ENCODE measurements around the gene SLC35F1.

The SLC35F1 gene

DNA sequence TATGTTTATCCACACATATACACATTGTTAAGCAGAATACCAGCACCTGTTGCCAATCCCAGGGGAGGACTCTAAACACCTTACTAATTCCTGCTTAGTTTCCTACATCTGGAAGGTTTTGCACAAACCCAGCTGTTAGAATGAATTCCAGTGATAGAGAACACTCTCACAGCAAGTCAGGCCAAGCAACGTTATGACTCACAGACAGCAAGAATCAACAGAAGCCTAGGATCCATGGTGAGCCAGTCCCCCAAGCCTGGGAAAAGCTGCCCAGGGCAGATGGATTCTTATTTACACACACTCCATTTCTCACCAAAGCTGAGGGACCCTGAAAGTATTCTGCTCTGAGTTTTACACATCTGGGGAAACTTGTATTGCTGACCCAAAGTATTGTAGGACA, 291.7 kb downstream of the SLC35F1 start:
- DNase-seq (ENCODE audit: low read depth), result no peak

DNA sequence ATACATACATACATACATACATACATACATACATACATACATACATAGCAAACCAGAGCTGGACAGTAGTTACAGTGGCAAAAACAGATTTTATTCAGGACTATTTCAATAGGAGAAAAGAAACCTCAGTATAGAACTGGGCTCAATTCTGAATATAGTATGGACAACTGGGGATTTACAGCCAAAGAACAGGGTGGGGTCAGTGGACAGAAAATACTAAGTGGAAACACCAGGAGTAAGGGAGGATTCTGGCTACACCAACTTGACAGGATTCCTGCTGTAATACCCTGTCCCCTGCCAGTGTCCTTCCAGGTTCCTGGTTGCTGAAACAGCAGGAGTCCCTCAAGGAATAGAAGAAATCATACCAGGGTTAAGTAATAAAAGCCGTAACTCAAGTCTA, 293.1 kb downstream of the SLC35F1 start:
- DNase-seq (ENCODE audit: low read depth), result no peak

DNA sequence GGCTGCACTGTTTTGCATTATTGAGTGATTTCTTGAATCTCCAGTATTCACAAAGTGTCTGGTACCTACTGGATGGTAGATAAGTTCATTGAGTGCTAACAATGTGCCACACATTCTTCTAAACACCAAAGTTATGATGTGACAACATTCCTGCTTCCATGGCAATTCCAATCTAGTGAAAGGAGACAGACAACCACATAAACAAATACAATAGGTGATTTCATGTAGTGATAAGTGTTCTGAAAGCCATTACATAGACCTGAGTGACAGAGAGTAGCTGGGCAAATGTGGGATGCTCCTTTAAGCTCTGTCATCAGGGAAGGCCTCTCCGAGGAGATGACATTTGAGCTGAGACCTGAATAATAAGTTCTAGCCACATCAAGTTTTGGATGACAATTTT, 295.5 kb downstream of the SLC35F1 start:
- no peak for DNase-seq (ENCODE audit: low read depth)

DNA sequence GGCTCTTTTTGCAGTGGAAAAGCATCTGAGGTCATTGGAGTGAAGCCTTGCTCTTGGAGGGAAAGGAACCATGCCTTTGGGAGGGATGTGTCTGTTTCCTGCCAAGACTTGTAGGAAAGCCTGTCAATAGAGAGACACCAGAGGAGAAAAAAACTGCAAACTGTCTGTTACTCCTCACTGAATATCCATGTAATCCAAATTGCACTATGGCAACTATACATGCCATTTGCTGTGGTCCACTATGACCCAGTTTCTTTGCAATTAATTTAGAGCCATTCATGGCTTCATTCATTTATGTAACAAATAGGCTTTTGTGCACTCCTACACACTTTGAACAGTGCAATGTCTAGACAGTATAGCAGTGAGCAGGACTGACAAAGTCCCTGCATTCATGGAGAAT, 296.5 kb downstream of the SLC35F1 start:
- no peak for DNase-seq (ENCODE audit: low read depth)

DNA sequence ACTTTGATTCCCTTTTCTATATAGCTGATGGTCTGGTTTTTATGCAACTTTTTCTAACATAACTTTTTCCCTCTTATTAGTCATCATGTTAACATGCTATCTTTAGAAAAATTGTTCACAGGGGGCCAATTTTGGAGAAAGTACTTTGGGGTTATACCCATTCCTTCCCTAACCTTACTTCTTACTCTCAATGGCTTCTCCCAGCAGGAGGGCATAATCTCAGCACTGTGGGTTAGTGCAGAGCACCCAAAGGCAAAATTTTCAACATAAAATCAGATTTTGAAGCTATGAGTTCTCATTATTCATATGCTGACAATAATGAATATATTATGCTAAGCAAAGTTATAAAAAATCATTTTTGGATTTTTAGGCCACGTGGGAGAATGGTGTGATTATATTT, 299.2 kb downstream of the SLC35F1 start:
- no peak for DNase-seq (ENCODE audit: low read depth)

DNA sequence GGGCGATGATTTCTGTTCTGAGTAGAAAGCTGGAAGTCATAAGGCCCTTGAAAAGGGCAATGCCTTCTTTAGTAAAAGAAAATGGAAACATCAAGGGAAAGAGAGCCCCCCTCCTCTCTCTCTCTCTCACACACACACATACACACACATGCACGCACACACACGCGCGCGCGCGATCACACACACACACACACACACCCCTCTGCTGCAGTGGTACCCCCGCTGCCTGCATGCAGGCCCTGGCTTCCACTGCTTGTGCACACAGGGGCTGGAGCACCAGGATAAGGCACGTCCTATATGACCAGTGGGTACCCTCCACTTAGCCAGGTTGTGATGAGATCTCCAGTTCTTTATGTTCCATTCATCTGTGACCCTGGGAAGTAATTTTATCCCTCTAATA, 300.9 kb downstream of the SLC35F1 start:
- DNase-seq (ENCODE audit: low read depth), result no peak

DNA sequence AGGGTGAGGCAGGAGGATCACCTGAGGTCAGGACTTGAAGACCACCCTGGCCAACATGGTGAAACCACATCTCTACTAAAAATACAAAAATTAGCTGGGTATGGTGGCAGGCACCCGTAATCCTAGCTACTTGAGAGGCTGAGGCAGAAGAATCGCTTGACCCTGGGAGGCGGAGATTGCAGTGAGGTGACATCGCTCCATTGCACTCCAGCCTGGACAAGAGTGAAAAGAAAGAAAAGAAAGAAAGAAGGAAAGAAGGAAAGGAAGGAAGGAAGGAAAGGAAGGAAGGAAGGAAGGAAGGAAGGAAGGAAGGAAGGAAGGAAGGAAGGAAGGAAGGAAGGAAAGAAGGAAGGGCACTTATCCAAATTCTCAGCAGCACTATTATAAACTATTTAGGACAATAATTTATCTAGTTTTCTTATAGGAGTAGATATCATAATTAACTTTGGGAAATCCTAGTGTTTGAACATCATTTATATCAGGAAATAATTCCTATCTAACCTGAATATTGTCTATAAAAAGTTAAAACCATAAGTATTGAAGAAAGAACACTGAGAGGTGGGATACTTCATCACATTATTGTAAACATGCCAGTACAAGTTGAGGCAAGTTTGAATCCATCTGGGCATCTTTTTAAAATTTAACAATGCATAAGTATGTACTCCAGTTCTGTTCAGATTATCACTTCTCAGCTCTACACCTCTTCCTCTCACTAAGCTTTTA, 305.5 kb downstream of the SLC35F1 start:
- DNase-seq (ENCODE audit: low read depth), result no peak

DNA sequence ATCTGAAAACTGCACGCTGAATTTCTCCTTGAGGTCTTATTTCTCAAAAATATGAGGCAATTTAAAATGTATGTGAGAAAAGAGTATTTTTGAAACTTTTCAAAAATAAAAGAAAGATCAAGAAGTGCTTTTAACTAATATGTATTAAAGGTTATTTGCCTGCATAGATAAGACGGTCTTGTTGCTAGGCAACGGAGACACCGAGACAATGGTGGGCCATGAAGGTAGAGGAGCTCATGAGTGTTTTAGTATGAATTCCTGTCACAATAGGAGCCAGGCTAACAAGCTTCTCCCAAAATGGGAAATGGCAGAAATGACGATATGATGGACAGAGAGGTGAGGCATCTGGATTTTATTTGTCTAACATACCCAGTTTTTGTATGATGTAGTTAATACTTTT, 308.2 kb downstream of the SLC35F1 start:
- DNase-seq (ENCODE audit: low read depth), result no peak

DNA sequence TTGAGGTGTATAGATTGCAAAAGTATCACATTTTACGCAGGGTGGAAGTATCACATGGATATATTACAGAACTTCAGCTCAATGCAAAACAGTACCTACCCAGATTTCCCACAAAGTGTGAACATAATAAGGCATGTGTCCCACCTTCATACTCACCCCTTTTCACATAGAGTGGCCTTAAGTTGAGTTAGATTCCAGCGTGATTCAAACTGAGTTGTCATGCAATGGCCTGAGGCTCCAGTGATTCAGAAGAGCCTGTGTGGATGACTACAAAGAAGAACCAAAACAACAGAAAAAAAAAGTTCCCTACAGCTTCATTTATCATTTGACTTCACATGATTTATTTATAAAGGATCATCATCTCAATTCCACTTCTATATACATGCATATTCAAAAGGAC, 309.7 kb downstream of the SLC35F1 start:
- no peak for DNase-seq (ENCODE audit: low read depth)

DNA sequence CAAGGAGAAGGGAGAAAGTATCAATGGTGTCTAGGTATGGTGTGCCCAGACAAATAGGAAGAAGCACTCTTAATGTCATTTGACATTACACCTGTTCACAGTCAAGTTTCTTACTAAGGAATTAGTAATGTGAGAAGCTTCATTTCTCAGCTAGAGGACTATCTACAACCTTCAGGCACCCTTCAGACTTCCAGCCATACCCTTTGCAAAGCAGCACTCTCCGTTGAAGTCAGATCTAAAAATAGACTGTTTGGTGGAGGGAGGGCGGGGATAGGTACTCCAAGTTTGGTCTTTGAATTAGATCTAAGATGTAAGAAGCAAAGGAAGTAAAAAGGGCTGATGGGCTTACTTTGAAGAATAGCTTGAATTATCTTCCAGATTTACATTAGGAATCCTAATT, 311.1 kb downstream of the SLC35F1 start:
- DNase-seq (ENCODE audit: low read depth), result no peak

DNA sequence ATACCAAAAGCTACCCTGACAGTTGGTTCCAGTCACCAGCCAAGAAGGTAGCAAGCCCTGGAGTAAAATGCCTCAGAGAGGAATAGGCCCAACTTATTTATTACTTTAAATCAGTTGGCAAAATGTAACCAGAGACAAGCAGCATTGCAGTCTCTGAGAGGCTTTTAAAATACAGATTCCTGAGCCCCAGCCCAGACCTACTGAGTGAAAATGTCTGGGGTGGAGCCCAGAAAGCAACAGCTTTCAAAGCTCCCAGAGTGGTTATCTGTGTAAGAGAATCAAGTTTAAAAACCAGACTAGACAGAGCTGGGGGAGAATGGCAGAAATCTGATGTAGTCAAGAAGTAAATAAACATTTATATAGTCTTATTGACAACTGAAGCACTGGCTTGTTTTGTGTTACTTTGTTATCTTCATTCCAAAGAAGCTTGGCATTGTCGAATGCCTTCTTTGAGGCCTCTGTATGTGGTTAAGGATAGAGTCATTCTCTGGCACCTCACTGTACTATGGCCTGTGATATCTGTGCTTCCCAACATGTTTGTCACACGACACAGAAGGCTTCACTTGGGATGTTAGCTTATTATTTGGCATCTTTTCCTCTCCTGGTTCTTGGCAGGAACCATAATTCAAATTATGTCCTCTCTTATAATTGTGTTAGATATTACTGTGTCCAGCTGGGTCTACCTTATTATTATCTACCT, 313.5 kb downstream of the SLC35F1 start:
- no peak for DNase-seq (ENCODE audit: low read depth)

DNA sequence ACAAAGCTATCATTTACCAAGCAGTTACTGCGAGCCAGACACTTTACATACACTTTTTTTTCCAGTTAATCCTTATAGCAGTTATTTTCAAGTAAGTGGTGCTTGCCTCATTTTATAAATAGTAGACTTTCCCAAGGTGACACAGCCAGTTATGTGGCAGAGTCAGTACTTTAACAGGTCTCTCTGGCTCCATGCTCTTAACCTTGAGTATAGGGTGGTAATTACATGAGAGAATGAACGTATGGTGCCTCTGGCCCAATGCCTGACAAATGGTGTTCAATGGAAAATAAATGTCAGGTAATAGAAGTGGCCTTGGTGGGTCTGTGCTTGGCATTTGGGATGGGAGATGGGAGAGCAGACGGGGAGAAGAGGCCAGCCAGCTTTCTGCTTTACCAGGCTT, 316.3 kb downstream of the SLC35F1 start:
- no peak for DNase-seq (ENCODE audit: low read depth)

DNA sequence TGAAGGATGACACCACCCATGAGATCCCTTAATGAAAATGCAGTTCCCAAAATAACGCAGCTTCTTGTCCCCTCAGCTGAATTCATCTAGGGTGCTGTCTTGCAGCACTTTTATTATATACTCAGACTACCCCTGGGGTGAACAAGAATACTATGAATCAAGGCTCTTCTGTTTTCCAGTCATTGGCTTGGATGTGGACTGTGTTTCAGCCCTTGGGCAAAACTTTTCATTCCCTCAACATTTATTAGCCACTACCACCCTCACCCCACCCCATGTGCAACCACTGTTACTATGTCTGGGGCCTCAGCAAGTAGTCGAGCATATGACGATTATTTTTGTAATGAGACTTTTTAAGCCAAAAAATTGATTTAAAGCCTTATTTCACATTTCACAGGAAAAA, 321.8 kb downstream of the SLC35F1 start:
- no peak for DNase-seq (ENCODE audit: low read depth)

DNA sequence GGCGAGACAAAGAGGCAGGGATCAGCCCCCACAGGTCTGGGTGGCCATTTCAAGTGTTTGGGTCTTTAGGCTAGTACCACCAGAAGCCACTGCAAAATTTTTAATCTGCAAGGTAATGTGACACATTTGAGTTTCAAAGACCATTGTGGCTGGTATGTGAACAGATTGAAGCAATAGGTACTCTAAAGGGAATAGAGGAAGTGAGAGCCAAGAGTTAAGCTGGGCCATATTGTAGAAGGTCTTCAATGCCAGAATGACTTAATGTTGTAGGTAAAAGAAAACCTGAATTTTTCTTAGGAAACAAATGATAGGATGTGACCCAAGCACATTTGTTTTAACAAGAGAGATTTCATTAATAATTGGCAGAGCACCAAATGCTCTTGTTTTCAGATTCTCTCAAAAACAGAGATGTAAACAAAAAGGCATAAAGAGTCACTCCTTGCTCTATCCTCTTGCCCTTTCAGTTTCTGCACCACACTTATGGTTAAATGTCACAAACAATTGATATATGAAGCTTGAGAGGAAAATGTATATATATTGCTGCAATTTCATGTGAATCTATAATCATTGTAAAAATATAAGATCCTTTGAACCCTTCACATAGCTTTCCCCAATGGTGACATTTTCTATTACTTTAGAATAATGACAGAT, 333.9 kb downstream of the SLC35F1 start:
- DNase-seq (ENCODE audit: low read depth), result no peak

DNA sequence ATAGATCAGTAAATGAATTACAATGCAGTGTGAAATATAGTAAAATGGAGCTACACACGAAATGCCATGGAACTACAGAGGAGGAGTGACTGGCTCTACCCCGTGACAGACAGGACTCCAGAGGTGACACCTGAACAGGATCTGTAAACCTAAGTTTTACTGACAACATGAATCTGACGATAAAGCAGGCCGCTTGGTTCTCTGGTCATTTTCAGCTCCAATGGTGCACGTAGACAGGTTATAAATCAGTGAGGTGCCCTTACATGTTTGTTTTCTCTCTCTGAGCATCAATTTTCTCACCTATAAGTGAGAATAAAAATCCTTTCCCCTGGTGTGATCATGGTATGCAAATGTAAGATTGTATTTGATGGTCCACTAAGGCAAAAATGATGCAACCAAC, 339.3 kb downstream of the SLC35F1 start:
- DNase-seq (ENCODE audit: low read depth), result no peak

DNA sequence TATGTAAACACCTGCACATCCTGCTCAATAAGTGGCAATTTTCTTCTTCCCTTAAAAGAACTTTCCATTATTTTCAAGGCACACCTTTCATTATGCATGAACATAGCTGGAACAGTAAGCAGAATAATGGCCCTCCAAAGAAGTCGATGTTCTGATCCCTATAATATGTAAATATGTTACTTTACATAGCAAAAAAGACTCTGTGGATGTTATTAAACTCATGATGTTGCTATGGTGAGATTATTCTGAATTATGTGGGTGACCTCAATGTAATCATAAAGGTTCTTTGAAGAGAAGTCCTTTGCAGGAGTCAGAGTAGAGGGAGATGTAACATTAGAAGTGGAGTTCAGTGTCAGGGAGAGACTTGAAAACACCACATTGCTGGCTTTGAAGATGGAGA, 341.1 kb downstream of the SLC35F1 start:
- no peak for DNase-seq (ENCODE audit: low read depth)

DNA sequence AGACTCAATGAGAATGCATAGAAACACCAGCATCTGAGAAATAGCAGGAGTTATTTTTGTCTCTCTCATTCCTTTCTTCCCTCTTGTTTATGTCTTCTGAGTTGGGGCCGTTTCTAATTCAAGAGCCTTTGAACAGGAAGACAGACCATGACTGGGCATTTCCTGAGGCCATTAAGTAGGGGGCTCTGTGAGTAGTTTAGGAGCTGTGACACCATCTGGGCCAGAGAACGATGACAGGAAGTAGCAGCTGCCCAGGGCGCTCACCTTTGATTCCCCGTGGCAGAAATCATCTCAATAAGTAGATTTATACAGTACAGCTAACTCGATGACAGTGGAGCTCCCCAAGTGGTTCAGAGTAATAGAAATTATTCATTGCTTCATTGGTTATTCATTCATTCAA, 342.6 kb downstream of the SLC35F1 start:
- no peak for DNase-seq (ENCODE audit: low read depth)

DNA sequence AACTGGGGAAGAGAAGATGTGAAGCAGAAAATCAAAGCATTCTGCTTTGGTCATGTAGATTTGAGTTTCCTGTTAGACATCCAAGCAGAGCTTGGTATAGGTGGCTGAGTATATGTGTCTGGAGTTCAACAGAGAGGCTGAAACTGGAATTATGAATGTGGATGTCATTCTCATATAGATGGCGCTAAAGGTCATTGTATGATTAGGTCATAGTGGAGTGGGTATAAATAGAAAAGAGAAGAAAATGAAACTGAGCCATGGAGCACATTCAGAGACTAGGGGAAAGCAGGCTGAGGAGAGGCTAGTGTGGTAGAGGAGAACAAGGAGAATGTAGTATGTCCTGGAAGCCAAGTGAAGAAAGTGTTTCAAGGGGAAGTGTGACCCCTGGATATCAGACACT, 345.4 kb downstream of the SLC35F1 start:
- no peak for DNase-seq (ENCODE audit: low read depth)

DNA sequence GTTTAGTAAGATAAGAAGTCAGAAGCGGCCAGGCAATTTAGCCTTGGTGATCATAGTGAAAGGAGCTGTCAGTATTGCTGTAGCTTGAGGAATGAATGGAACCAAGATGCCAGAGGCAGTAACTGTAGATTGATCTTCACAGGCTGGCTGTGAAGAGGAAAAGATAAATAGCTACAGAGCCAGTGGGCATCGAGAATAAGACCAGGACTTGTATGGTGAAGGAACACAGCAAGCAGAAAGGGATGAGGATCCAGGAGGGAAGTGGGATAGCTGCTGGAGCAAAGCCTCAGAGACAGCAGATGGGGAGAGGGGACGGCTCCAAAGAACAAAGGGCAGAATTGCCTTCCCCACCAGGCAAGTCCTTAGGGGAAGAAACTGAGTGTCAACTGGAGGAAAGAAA, 346.7 kb downstream of the SLC35F1 start:
- no peak for DNase-seq (ENCODE audit: low read depth)

DNA sequence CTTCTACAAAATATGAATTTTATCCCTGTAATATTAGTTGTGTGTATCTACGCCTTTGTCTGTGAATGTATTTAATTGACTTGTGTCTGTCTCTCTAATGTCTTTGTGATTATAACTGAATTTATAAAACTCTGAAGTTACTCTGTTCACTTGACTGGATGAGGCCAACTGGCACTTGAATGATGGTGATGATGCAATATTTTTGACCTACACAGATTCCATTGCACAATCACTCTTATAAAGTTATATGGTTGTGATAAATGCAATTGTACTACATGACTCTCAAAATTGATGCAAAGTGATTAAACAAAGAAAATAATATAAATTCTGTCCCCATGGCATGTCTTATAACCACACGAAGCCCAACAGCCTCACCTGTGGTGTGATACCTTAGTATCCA, 353.8 kb downstream of the SLC35F1 start:
- no peak for DNase-seq (ENCODE audit: low read depth)

DNA sequence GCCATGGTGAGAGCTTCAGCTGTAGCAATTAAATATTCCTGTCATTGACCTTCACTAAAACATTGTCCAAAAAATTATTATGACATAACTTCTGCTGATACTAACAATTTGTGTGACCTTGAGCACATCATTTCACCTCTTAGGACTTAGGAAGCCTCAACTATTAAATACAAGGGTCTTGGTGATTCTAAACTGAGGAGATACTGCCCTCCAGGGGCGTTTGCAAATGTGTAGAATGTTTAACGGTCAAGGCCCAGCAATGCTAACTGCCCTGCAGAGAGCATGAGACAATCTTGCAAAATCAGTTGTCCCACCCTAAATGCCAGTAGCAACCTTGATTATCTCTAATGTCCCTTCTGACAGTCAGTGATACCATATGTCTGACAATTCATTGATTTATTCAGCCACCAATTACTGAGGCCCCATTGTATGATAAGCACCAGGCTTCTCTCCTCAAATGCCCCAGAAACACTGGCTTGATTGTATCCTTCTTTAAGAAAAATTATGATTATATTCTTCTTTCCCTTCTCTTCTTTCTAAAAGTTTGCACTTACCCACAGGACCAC, 356.9 kb downstream of the SLC35F1 start:
- no peak for DNase-seq (ENCODE audit: low read depth)

DNA sequence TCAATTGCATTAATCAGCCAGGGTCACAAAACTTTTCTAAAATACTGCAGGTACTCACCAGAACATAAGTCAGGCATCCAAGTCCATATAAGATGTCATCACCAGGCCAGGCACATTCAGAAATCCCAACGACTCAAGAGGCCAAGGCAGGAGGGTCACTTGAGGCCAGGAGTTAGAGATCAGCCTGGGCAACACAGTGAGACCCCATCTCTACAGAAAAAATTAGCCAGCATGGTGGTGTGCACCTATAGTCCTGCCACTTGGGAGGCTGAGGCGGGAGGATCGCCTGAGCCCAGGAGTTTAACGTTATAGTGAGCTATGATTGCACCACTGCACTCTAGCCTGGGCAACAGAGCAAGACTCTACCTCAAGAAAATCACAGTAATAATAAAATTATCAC, 362.6 kb downstream of the SLC35F1 start:
- DNase-seq (ENCODE audit: low read depth), result no peak

DNA sequence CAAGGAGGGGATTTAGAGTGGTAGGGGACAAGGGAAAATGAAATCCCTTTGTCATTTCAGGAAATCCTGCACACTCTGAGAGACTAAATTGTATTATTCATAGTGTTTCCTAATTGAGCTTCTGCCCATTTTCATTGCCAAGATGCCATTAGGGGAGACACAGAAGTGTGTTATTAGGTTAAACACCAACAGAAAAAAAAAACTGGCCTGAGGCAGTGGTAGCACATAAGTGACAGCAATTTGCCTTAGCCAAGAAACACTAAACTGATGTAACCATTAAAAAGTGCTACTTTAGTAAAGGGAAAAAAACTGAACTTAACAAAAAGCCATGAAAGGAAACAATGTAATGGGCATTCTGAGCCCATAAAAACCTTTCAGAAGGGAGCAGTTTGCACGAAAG, 370.6 kb downstream of the SLC35F1 start:
- no peak for DNase-seq (ENCODE audit: low read depth)

Measured in GM04503 (cell line).